ENCODE data around the gene RNF182. TPM values are rescaled to one million over a fixed set of nuclear protein-coding genes. Genes with fewer than 3 reads are reported as not detected.

Gene RNF182, protein sequence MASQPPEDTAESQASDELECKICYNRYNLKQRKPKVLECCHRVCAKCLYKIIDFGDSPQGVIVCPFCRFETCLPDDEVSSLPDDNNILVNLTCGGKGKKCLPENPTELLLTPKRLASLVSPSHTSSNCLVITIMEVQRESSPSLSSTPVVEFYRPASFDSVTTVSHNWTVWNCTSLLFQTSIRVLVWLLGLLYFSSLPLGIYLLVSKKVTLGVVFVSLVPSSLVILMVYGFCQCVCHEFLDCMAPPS
- total RNA-seq, result 0.32 and 0.61 TPM in 2 replicates

DNA sequence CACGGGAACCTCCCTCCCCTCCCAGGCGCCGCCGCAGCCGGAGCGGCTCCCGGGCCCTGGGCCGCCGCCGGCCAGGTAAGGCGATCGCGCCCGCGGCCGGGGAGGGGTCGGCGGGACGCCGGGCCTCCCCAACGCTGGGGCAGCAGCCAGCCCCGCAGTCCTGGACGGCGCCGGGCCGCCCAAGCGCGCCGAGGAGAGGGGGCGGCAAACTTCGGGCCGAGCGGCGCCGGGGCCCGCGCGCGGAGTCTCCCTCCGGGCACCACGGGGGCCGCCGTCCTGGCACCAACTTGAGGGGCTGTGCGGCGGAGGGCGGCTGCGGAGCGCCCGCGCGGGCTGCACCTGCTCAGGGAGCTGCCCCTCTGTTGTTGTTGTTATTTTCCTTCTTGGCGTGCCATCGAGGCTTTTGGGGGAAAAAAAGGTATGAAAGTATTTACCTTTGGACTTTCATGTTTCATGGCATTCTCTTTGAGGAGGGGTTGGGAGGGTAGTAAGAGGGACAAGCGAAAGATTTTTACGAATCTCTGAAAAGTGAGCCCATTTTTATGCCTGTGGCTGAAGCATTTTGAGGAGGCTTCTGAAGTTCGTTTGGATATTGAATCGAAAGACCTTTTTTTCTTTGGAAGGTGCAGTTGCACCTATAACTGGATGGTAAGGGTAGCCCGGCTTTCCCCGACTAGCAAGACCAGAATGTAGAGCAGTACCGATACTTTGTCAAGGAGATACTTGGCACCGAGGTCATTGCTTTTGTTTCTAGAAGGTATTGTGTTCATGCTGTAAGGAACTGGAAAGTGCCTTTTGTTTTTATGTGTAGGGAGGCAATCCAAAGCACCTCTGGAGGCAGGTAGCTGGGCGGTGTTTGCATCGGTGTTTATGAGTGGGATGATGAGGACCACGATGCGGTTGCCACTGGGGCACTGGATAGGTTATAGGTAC, at the start of gene RNF182:
Gene RNF182 (plus strand): TSS at position 4 of the 933 bp plus-strand sequence. CDS start 52,168 bp downstream, outside the sequence.

Other genes with a start within 250 kb of the RNF182 start
- gene RANBP9, start 213.1 kb upstream of the RNF182 start, total RNA-seq, result 18.5 and 22.3 TPM in 2 replicates
- gene MCUR1, start 110.4 kb upstream of the RNF182 start, total RNA-seq, result 6.4 and 6.5 TPM in 2 replicates
- 0.32 and 1.2 TPM in 2 replicates for gene CD83, start 192.8 kb downstream of the RNF182 start, total RNA-seq